ENCODE data around the gene KIFC3.
"Not testable (repeated sequence)": the region's sequence is repeated elsewhere in the genome, so short reads cannot be mapped to it uniquely, and the experiment has no call there.

Gene KIFC3

DNA sequence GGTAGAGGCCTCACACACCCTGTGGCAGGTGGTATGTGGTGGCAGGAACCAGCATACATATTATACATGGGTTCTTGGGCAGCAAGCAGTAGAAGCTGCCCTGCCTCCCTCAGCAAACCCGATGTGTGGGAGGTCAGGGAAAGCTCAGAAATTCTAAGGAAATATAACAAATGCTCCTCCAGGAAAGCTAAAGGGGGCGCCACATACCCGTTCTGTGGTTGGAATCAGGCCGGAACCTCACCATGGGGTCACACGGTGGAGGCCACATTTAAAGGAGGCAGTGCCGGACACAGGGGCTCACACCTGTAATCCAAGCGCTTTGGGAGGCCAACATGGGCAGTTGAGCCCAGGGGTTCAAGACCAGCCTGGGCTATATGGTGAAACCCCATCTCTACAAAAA is 79.1 kb downstream of the KIFC3 start:
- Histone ChIP-seq H3K36me3 (ENCODE audit: control insufficient read depth, insufficient read depth, low read length) (no peaks in the 10 kb centered on the region), H3K4me1 (ENCODE audit: control insufficient read depth, insufficient read depth, low read length) (no peaks in the 10 kb centered on the region), H3K9me3 (ENCODE audit: control insufficient read depth, insufficient read depth, low read length) (no peaks in the 10 kb centered on the region), H3K4me3 (ENCODE audit: low read length) (no peak overlapping the region), H3K27me3 (ENCODE audit: control insufficient read depth, insufficient read depth, low read length) (no peaks in the 10 kb centered on the region), H3K27ac (ENCODE audit: low read length) (no peak overlapping the region)
- no peak for DNase-seq (ENCODE audit: low read depth, low spot score)
- no CpG with 5 or more reads among the region's 7 CpGs for WGBS (ENCODE audit: insufficient coverage, insufficient read length)

DNA sequence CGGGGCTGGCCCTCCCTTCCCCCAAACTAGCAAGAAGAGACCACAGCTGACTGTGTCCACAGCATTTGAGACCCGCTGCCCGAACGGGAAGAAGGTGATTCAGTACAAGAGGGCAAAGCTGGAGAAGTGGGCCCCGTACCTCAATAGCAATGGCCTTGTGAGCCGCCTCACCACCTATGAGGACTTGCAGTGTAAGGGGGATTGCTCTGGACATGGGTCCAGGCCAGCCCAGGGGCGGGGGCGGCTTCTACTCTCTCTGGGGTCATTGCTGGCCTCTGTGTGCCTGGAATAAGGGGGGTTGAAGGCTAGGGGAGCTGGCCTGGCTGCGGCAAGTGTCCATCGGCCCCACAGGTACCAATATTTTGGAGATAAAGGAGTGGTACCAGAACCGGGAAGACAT is 79.6 kb downstream of the KIFC3 start:
- no peaks in the 10 kb centered on the region for H3K27me3 ChIP-seq (ENCODE audit: control insufficient read depth, insufficient read depth, low read length)
- no peaks in the 10 kb centered on the region for H3K9me3 ChIP-seq (ENCODE audit: control insufficient read depth, insufficient read depth, low read length)
- no CpG with 5 or more reads among the region's 11 CpGs for WGBS (ENCODE audit: insufficient coverage, insufficient read length)
- no peaks in the 10 kb centered on the region for H3K4me1 ChIP-seq (ENCODE audit: control insufficient read depth, insufficient read depth, low read length)
- no peak overlapping the region for H3K27ac ChIP-seq (ENCODE audit: low read length)
- no peak overlapping the region for H3K4me3 ChIP-seq (ENCODE audit: low read length)
- no peak for DNase-seq (ENCODE audit: low read depth, low spot score)
- H3K36me3 ChIP-seq (ENCODE audit: control insufficient read depth, insufficient read depth, low read length) = no peaks in the 10 kb centered on the region

DNA sequence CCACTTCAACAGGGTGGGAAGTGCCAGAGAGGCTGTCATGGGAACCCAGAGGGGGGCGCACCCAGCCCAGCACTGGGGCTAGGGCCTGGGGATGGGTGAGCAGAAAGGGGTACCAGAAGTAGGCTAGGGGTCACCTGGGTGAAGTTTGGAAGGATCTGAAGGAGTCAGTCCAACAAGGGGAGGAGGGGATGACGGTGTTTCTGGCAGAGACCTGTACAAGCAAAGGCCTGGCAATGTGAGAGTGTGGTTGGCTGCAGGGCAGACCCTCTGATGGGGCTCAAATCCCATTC is 80.1 kb downstream of the KIFC3 start:
- no peaks in the 10 kb centered on the region for H3K4me1 ChIP-seq (ENCODE audit: control insufficient read depth, insufficient read depth, low read length)
- no CpG with 5 or more reads among the region's 2 CpGs for WGBS (ENCODE audit: insufficient coverage, insufficient read length)
- H3K36me3 ChIP-seq (ENCODE audit: control insufficient read depth, insufficient read depth, low read length) = no peaks in the 10 kb centered on the region
- DNase-seq (ENCODE audit: low read depth, low spot score) = no peak
- no peak overlapping the region for H3K4me3 ChIP-seq (ENCODE audit: low read length)
- H3K9me3 ChIP-seq (ENCODE audit: control insufficient read depth, insufficient read depth, low read length) = no peaks in the 10 kb centered on the region
- H3K27me3 ChIP-seq (ENCODE audit: control insufficient read depth, insufficient read depth, low read length) = no peaks in the 10 kb centered on the region
- H3K27ac ChIP-seq (ENCODE audit: low read length) = no peak overlapping the region

DNA sequence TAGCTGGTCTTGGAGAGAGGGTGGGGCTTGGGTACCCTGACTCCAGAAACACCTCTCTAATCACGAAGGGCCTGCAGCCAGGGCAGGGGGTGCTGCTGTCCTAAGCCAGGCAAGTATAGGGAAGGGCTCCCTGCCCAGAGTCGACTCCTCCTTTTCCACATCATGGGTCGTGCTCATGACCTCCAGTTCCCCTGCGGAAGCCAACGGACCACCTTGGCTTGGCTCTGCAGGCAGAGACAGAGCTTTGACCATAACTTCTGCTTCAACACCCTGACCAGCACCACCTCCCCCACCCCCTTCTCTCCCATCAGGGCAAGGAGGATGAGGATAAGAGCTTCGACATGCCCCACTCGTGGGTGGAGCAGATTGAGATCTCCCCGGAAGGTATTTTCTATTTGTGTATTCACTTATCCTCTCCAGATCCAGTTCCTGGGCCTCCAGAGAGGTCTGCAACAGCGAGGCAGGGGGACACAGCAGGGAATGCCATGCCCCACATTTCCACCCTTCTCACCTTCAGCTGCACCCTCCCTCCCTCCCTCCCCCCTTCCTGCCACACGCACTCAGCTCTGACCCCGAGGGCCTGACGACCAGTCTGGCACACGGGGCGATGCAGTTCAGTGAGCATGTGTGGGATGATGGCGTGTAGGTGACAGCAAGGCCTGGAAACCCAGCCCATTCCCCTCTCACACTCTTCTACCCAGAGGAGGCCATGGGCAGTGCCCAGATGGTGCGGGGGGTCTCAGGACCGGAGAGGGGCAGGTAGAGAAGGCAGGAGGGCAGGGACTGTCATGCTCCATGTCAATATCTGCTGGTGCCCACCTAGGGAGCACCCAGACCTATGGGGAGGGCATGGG is 80.7 kb downstream of the KIFC3 start:
- DNase-seq (ENCODE audit: low read depth, low spot score) = no peak
- H3K36me3 ChIP-seq (ENCODE audit: control insufficient read depth, insufficient read depth, low read length) = no peaks in the 10 kb centered on the region
- H3K27me3 ChIP-seq (ENCODE audit: control insufficient read depth, insufficient read depth, low read length) = no peaks in the 10 kb centered on the region
- H3K4me3 ChIP-seq (ENCODE audit: low read length) = no peak overlapping the region
- H3K4me1 ChIP-seq (ENCODE audit: control insufficient read depth, insufficient read depth, low read length) = no peaks in the 10 kb centered on the region
- H3K27ac ChIP-seq (ENCODE audit: low read length) = no peak overlapping the region
- no CpG with 5 or more reads among the region's 17 CpGs for WGBS (ENCODE audit: insufficient coverage, insufficient read length)
- H3K9me3 ChIP-seq (ENCODE audit: control insufficient read depth, insufficient read depth, low read length) = no peaks in the 10 kb centered on the region

DNA sequence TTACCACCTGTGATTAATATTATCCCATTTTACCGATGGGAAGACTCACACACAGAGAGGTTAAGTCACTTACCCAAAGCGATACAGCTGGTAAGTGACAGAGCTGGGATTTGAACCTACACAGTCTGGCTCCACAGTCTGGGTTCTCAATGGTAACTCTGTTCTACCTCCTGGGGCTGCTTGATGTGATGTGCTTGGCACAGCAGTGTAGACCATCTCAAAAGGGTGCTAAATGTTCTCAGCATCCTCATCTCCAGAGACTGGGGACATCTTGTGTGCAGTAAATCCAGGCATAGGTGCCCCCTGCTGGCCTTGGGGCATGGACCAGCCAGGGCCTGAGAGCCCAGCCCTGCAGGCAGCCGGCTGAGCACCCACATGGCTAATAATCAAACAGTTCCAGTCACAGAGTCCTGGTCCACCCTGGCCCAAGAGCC is 82.1 kb downstream of the KIFC3 start:
- no peaks in the 10 kb centered on the region for H3K36me3 ChIP-seq (ENCODE audit: control insufficient read depth, insufficient read depth, low read length)
- WGBS (ENCODE audit: insufficient coverage, insufficient read length) = no CpG with 5 or more reads among the region's 3 CpGs
- DNase-seq (ENCODE audit: low read depth, low spot score) = no peak

DNA sequence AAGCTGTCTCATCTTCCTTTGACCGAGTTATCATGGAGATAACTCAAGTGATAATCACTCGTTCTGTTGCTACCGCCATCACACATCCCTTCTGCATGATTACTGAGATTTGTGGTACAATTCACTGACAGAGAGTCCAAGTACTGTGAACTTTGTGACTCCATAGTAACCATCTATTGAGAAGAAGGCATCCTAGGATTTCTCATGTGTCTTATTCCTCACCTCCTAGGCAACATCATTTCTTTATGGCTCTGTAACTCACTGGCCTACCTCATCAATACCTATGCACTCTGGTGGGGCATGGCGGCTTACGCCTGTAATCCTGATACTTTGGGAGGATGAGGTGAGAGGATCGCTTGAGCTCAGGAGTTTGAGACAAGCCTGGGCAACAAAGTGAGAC is 88.2 kb downstream of the KIFC3 start:
- Histone ChIP-seq H3K4me1 (ENCODE audit: control insufficient read depth, insufficient read depth, low read length) (no peaks in the 10 kb centered on the region), H3K4me3 (ENCODE audit: low read length) (no peak overlapping the region), H3K27ac (ENCODE audit: low read length) (no peak overlapping the region), H3K27me3 (ENCODE audit: control insufficient read depth, insufficient read depth, low read length) (no peaks in the 10 kb centered on the region), H3K36me3 (ENCODE audit: control insufficient read depth, insufficient read depth, low read length) (no peaks in the 10 kb centered on the region), H3K9me3 (ENCODE audit: control insufficient read depth, insufficient read depth, low read length) (no peaks in the 10 kb centered on the region)
- DNase-seq (ENCODE audit: low read depth, low spot score) = no peak
- no CpG with 5 or more reads among the region's 6 CpGs for WGBS (ENCODE audit: insufficient coverage, insufficient read length)

More for the DNA sequence above, 82.1 kb downstream of the KIFC3 start:
- no peak overlapping the region for H3K27ac ChIP-seq (ENCODE audit: low read length)
- H3K9me3 ChIP-seq (ENCODE audit: control insufficient read depth, insufficient read depth, low read length) = no peaks in the 10 kb centered on the region
- no peaks in the 10 kb centered on the region for H3K27me3 ChIP-seq (ENCODE audit: control insufficient read depth, insufficient read depth, low read length)
- H3K4me1 ChIP-seq (ENCODE audit: control insufficient read depth, insufficient read depth, low read length) = no peaks in the 10 kb centered on the region
- no peak overlapping the region for H3K4me3 ChIP-seq (ENCODE audit: low read length)

DNA sequence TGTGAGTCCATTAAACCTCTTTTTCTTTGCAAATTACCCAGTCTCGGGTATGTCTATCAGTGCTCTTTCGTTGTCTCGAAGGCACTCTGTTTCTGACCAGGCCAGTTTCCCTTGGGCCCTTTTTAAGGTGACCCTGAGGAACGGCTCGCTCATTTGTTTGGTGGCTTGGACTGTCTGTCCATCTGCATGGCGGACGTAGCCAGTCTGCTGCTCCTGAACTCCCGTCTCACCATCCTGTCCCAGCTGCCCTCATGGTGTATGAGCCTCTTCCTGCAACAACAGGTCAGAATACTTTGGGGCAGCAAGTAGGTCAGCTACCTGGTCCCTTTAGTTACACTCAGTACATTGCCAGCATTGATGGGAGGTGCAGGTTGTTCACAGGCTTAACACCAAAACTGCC is 88.7 kb downstream of the KIFC3 start:
- no peak for DNase-seq (ENCODE audit: low read depth, low spot score)
- WGBS (ENCODE audit: insufficient coverage, insufficient read length) = no CpG with 5 or more reads among the region's 8 CpGs
- Histone ChIP-seq H3K4me3 (ENCODE audit: low read length) (no peak overlapping the region), H3K36me3 (ENCODE audit: control insufficient read depth, insufficient read depth, low read length) (no peaks in the 10 kb centered on the region), H3K27ac (ENCODE audit: low read length) (no peak overlapping the region), H3K27me3 (ENCODE audit: control insufficient read depth, insufficient read depth, low read length) (no peaks in the 10 kb centered on the region), H3K4me1 (ENCODE audit: control insufficient read depth, insufficient read depth, low read length) (no peaks in the 10 kb centered on the region), H3K9me3 (ENCODE audit: control insufficient read depth, insufficient read depth, low read length) (no peaks in the 10 kb centered on the region)

DNA sequence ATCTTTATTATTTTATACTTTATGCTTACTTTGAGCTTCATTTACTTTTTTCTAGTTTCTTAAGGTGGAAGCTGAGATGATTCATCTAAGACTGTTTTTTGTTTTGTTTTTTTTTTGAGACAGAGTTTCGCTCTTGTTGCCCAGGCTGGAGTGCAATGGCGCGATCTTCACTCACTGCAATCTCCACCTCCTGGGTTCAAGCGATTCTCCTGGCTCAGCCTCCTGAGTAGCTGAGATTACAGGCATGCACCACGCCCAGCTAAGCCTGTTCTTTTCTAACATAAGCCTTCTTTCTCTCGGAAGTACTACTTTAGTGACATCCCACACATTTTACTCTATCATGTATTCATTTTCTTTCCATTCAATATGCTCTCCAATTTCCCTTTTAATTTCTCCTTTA is 89.7 kb downstream of the KIFC3 start:
- not testable (repeated sequence) for DNase-seq (ENCODE audit: low read depth, low spot score); H3K27me3 ChIP-seq (ENCODE audit: control insufficient read depth, insufficient read depth, low read length); H3K36me3 ChIP-seq (ENCODE audit: control insufficient read depth, insufficient read depth, low read length); H3K27ac ChIP-seq (ENCODE audit: low read length); H3K9me3 ChIP-seq (ENCODE audit: control insufficient read depth, insufficient read depth, low read length); H3K4me3 ChIP-seq (ENCODE audit: low read length); H3K4me1 ChIP-seq (ENCODE audit: control insufficient read depth, insufficient read depth, low read length)
- no CpG with 5 or more reads among the region's 6 CpGs for WGBS (ENCODE audit: insufficient coverage, insufficient read length)

DNA sequence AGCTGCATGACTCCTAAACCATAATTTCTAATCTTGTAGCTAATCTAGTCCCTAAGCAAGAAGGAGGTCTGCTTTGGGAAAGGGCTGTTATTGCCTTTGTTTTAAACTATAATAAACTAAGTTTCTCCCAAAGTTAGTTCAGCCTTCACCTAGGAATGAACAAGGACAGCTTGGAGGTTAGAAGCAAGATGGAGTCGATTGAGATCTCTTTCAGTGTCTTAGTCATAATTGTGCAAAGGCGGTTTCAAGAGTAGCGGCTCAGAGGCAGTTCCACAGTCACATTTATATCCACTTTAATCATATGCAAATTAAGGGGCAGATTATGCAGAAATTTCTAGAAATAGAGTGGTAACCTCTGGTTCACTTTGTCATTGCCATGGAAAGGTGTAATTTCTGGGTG is 90.3 kb downstream of the KIFC3 start:
- no CpG with 5 or more reads among the region's 3 CpGs for WGBS (ENCODE audit: insufficient coverage, insufficient read length)
- Histone ChIP-seq H3K4me1 (ENCODE audit: control insufficient read depth, insufficient read depth, low read length) (no peaks in the 10 kb centered on the region), H3K27me3 (ENCODE audit: control insufficient read depth, insufficient read depth, low read length) (no peaks in the 10 kb centered on the region), H3K9me3 (ENCODE audit: control insufficient read depth, insufficient read depth, low read length) (no peaks in the 10 kb centered on the region), H3K27ac (ENCODE audit: low read length) (no peak overlapping the region), H3K36me3 (ENCODE audit: control insufficient read depth, insufficient read depth, low read length) (no peaks in the 10 kb centered on the region), H3K4me3 (ENCODE audit: low read length) (no peak overlapping the region)
- DNase-seq (ENCODE audit: low read depth, low spot score) = no peak

DNA sequence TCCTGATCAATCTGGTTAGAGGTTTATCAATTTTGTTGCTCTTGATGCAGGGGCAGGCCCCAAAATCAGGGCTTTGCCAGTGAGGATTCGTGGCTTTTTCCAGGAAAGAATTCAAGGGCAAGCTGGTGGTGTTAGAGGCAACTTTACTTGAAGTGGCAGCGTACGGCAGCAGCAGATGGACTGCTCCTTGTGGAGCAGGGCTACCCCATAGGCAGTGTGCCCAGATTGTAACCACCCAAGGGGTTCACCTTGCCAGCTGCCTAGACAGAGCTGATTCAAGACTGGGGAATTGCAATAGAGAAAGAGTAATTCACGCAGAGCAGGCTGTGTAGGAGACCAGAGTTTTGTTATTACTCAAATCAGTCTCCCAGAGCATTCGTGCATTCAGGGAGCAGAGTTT is 90.9 kb downstream of the KIFC3 start:
- no peak for DNase-seq (ENCODE audit: low read depth, low spot score)
- WGBS (ENCODE audit: insufficient coverage, insufficient read length) = no CpG with 5 or more reads among the region's 5 CpGs
- Histone ChIP-seq H3K27me3 (ENCODE audit: control insufficient read depth, insufficient read depth, low read length) (no peaks in the 10 kb centered on the region), H3K36me3 (ENCODE audit: control insufficient read depth, insufficient read depth, low read length) (no peaks in the 10 kb centered on the region), H3K4me3 (ENCODE audit: low read length) (no peak overlapping the region), H3K9me3 (ENCODE audit: control insufficient read depth, insufficient read depth, low read length) (no peaks in the 10 kb centered on the region), H3K4me1 (ENCODE audit: control insufficient read depth, insufficient read depth, low read length) (no peaks in the 10 kb centered on the region), H3K27ac (ENCODE audit: low read length) (no peak overlapping the region)

DNA sequence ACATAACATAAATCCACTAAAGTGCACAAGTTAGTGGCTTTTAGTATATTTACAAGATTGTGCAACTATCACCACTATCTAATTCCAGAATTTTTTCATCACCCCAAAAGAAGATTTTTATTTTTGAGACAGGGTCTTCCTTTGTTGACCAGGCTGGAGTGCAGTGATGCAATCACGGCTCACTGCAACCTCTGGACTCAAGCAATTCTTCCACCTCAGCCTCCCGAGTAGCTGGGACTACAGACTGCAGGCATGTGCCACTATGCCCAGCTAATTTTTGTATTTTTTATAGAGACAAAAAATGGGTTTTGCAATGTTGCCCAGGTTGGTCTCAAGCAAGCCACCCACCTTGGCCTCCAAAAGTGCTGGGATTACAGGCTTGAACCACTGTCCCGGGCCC is 92.6 kb downstream of the KIFC3 start:
- Histone ChIP-seq H3K27ac (ENCODE audit: low read length) (no peak overlapping the region), H3K36me3 (ENCODE audit: control insufficient read depth, insufficient read depth, low read length) (no peaks in the 10 kb centered on the region), H3K27me3 (ENCODE audit: control insufficient read depth, insufficient read depth, low read length) (no peaks in the 10 kb centered on the region), H3K4me3 (ENCODE audit: low read length) (no peak overlapping the region), H3K4me1 (ENCODE audit: control insufficient read depth, insufficient read depth, low read length) (no peaks in the 10 kb centered on the region), H3K9me3 (ENCODE audit: control insufficient read depth, insufficient read depth, low read length) (no peaks in the 10 kb centered on the region)
- no CpG with 5 or more reads among the region's 3 CpGs for WGBS (ENCODE audit: insufficient coverage, insufficient read length)
- DNase-seq (ENCODE audit: low read depth, low spot score) = no peak
